Right atrium auricular region (tissue), 2 donors: ENCODE results near the gene ICAM1. TPM values are rescaled to one million over a fixed set of nuclear protein-coding genes. Genes with fewer than 3 reads are reported as not detected.

Experiments used
- DNase-seq: peaks from one replicate; pipeline ENCODE4 v3.0.0-alpha.2; 2019; ENCODE audit warnings: low spot score
- H3K27ac ChIP-seq, 2 donors: fragments of 200-600 bp; sonication (generic); 1 replicate in 1 of 2; 2 replicates in 1 of 2; pipeline ENCODE4 v1.5.1; 2016 to 2019
- H3K27me3 ChIP-seq, 2 donors: fragments of 200-600 bp; sonication (generic); one replicate each; pipeline versions ENCODE4 v1.5.1 to v1.6.0; 2017 to 2019
- H3K36me3 ChIP-seq: fragments of 200-600 bp; sonication (generic); one replicate; pipeline ENCODE4 v1.5.1; 2016
- H3K4me1 ChIP-seq, 2 donors: fragments of 200-600 bp; sonication (generic); one replicate each; pipeline versions ENCODE4 v1.5.1 to v1.6.0; 2017 to 2019
- H3K4me3 ChIP-seq, 2 donors: fragments of 200-600 bp; sonication (generic); 1 replicate in 1 of 2; 2 replicates in 1 of 2; pipeline ENCODE4 v1.5.1; 2017 to 2019; ENCODE audit warnings: mild to moderate bottlenecking in 1 of 2, moderate library complexity in 1 of 2
- H3K9me3 ChIP-seq, 2 donors: fragments of 200-600 bp; sonication (generic); one replicate each; pipeline ENCODE4 v1.5.1; 2019
- total RNA-seq, 2 donors: library from RNA; depleted of rRNA; stranded (reverse); fragments of >200 nt; gene quantifications; one replicate each; pipeline ENCODE4 v1.1.0, GENCODE V29; 2016
- TF ChIP-seq, protein P1 (sequence below), 2 donors: fragments of 200-600 bp; sonication (generic); IDR thresholded peaks; one replicate each; pipeline ENCODE4 v1.5.1; 2019; ENCODE audit warnings: antibody characterized with exemption in 2 of 2

ICAM1 gene
- total RNA-seq, 2 donors from 2014 or later, result 15.2 to 24.4 TPM

DNA sequence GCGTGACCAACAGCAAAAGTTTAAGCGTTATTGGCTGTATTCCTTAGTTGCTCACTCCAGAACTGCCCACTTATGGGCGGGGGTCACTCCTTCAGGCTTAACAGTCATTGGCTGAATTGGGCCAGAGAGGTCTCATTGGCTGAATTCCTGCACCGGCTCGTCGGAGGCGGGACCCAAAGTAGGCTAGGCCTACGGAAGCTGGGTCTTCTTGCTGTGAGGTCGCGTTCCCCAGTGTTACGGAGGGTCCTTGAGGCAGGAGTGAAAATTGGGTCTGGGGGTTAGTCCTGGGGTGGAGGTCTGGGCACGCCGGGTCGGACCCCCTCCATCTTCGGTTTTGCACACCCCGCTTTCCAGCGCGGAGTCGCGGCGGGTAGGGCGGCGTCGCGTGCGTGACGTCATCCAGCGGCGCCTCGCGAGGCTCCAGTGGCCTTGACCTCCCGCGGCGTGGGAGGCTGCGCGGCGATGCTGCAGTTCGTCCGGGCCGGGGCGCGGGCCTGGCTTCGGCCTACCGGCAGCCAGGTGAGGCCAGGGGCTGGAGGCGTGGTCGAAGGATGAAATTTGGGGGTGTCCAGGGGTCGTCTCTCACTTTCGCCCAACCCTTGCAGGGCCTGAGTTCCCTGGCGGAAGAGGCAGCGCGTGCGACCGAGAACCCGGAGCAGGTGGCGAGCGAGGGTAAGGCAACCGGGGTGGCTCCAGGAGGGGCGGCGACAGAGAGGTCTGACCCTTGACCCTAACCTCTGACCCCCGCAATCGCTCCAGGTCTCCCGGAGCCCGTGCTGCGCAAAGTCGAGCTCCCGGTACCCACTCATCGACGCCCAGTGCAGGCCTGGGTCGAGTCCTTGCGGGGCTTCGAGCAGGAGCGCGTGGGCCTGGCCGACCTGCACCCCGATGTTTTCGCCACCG, 18.9 kb upstream of the ICAM1 start, which contains the start of gene MRPL4:
Gene MRPL4 (plus strand): TSS at position 423 of the 903 bp plus-strand sequence. CDS start 40 bp downstream, at position 463.
- DNase-seq, result peak; percentile 99
- H3K36me3 ChIP-seq, result peaks cover 30% of the 10 kb centered on the region
- TF ChIP-seq, protein P1, sequence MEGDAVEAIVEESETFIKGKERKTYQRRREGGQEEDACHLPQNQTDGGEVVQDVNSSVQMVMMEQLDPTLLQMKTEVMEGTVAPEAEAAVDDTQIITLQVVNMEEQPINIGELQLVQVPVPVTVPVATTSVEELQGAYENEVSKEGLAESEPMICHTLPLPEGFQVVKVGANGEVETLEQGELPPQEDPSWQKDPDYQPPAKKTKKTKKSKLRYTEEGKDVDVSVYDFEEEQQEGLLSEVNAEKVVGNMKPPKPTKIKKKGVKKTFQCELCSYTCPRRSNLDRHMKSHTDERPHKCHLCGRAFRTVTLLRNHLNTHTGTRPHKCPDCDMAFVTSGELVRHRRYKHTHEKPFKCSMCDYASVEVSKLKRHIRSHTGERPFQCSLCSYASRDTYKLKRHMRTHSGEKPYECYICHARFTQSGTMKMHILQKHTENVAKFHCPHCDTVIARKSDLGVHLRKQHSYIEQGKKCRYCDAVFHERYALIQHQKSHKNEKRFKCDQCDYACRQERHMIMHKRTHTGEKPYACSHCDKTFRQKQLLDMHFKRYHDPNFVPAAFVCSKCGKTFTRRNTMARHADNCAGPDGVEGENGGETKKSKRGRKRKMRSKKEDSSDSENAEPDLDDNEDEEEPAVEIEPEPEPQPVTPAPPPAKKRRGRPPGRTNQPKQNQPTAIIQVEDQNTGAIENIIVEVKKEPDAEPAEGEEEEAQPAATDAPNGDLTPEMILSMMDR (IDR thresholded peaks at IDR 0.05), result no peak
- H3K27me3 ChIP-seq, result no peaks in the 10 kb centered on the region
- H3K27ac ChIP-seq, result peak within 1 kb of the TSS; percentile 82 to 86
- peaks cover 0 to 7% of the 10 kb centered on the region in 2 donors for H3K4me1 ChIP-seq
- H3K4me3 ChIP-seq, result peak within 1 kb of the TSS; percentile 85 to 90
- no peaks in the 10 kb centered on the region for H3K9me3 ChIP-seq

DNA sequence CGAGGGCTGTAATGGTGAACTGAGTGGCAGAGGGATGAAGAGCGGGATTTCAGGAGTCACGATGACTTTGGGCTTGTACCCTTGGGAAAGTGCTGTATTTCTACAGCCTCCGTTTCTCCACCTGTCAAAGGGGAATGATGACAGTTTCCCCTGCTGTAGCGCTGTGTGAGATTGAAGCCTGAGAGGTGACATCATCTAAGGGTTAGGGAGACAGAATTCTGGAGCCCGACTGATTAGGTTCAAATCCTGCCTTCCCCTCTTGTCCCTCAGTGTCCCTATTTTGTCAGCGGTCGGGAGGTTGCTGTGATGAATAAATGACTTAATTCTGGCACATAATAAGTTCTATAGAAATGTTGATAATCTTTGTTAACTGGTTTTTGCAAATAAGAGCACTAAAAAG, 18.2 kb upstream of the ICAM1 start:
- TF ChIP-seq, protein P1 (IDR thresholded peaks at IDR 0.05), result no peak
- Histone ChIP-seq H3K9me3 (no peaks in the 10 kb centered on the region), H3K27ac (peak overlapping the region; percentile 82 to 86), H3K4me3 (peak overlapping the region; percentile 85 to 90), H3K4me1 (peaks cover 0 to 7% of the 10 kb centered on the region in 2 donors), H3K36me3 (peaks cover 37% of the 10 kb centered on the region), H3K27me3 (no peaks in the 10 kb centered on the region)
- no peak for DNase-seq

DNA sequence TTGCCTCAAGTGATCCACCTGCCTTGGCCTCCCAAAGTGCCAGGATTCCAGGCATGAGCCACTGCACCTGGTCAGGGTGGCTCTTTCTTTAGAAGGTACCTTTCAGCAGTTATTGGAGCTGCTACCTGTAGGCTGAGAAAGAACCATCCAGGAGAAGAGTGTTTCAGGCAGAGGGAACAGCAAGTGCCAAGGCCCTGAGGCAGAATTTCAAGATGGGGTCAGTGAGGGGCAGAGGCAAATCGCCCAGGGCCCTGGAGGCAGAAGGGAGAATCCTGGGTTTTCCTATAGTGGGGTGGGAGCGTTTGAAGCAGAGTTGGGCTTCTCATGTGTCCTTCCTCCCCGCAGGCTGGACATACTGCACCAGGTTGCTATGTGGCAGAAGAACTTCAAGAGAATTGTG, 16.7 kb upstream of the ICAM1 start:
- Histone ChIP-seq H3K4me3 (no peak overlapping the region), H3K27ac (no peak overlapping the region), H3K9me3 (no peaks in the 10 kb centered on the region), H3K4me1 (peaks cover 0 to 9% of the 10 kb centered on the region in 2 donors), H3K27me3 (no peaks in the 10 kb centered on the region), H3K36me3 (peaks cover 48% of the 10 kb centered on the region)
- DNase-seq, result no peak
- TF ChIP-seq, protein P1 (IDR thresholded peaks at IDR 0.05), result no peak

GRCh38 chr19:10255358-10255757, 15.6 kb upstream of the ICAM1 start:
- no peaks in the 10 kb centered on the region for H3K27me3 ChIP-seq
- H3K4me1 ChIP-seq, result peaks cover 0 to 14% of the 10 kb centered on the region in 2 donors
- peaks cover 55% of the 10 kb centered on the region for H3K36me3 ChIP-seq
- TF ChIP-seq, protein P1 (IDR thresholded peaks at IDR 0.05), result no peak
- H3K9me3 ChIP-seq, result no peaks in the 10 kb centered on the region
- no peak overlapping the region for H3K4me3 ChIP-seq
- DNase-seq, result no peak
- no peak overlapping the region for H3K27ac ChIP-seq

DNA sequence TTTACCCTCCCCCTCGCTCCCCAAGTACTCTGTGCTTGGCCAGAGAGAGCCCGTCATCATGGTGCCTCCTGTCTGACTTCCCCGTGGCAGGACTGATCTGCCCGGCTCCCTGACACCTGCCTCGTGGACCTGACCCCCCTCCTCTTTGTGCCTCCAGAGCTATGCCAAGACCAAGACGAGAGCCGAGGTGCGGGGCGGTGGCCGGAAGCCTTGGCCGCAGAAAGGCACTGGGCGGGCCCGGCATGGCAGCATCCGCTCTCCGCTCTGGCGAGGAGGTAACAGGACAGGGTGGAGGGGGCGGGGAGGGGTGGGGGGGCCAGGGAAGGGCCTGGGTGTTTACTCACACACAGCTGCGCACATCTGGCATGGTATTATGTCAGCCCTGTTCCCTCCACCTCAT, 14.4 kb upstream of the ICAM1 start:
- Histone ChIP-seq H3K36me3 (peaks cover 55% of the 10 kb centered on the region), H3K27ac (no peak overlapping the region), H3K4me3 (no peak overlapping the region), H3K27me3 (no peaks in the 10 kb centered on the region), H3K9me3 (no peaks in the 10 kb centered on the region), H3K4me1 (peaks cover 0 to 14% of the 10 kb centered on the region in 2 donors)
- TF ChIP-seq, protein P1 (IDR thresholded peaks at IDR 0.05), result no peak
- DNase-seq, result no peak
